H1 (cell line): ENCODE measurements around the gene POLD4. TPM values are rescaled to one million over a fixed set of nuclear protein-coding genes. Genes with fewer than 3 reads are reported as not detected.

Source experiments
- ASH2L ChIP-seq: fragments of 200-600, 300-600 bp; sonication (generic); IDR thresholded peaks from one replicate; pipeline ENCODE4 v1.7.1; 2017; ENCODE audit warnings: low read length
- CEBPB ChIP-seq: IDR thresholded peaks from 2 replicates; pipeline ENCODE4 v1.6.1; 2012; ENCODE audit warnings: low read depth, low read length
- CHD2 ChIP-seq: IDR thresholded peaks from 2 replicates; pipeline ENCODE4 v1.6.1; 2012; ENCODE audit warnings: low read length, improper control_type of control experiment
- HDAC6 ChIP-seq: IDR thresholded peaks from one replicate; pipeline ENCODE4 v1.7.1; 2012; ENCODE audit warnings: low read depth, mild to moderate bottlenecking, inconsistent platforms, low read length, moderate library complexity
- KDM4A ChIP-seq: IDR thresholded peaks from one replicate; pipeline ENCODE4 v1.7.1; 2012; ENCODE audit warnings: low read depth, mild to moderate bottlenecking, moderate library complexity, low read length, inconsistent platforms; ENCODE audit not compliant: severe bottlenecking
- NANOG ChIP-seq: IDR thresholded peaks from 2 replicates; pipeline ENCODE4 v1.6.1; 2011; ENCODE audit warnings: low read length, low read depth, mild to moderate bottlenecking, inconsistent platforms; ENCODE audit not compliant: insufficient read depth, poor library complexity, severe bottlenecking
- POLR2A ChIP-seq, 2 experiments: IDR thresholded peaks; 1 replicate in 1 of 2; 2 replicates in 1 of 2; pipeline ENCODE4 v1.6.1; 2011; ENCODE audit warnings: low read depth in 2 of 2, low read length in 2 of 2, mild to moderate bottlenecking in 2 of 2; ENCODE audit errors: control extremely low read depth in 1 of 2
- POLR2AphosphoS5 ChIP-seq: IDR thresholded peaks from 2 replicates; pipeline ENCODE4 v1.6.1; 2011; ENCODE audit warnings: low read depth, low read length
- POU5F1 ChIP-seq: IDR thresholded peaks from 2 replicates; pipeline ENCODE4 v1.6.1; 2011; ENCODE audit warnings: low read depth, mild to moderate bottlenecking, low read length, moderate library complexity
- RAD21 ChIP-seq, 2 experiments: IDR thresholded peaks in 1 of 2; conservative IDR thresholded peaks in 1 of 2; 2 replicates each; pipeline ENCODE4 v1.6.1; 2011; ENCODE audit warnings: low read depth in 2 of 2, low read length in 2 of 2, improper control_type of control experiment in 1 of 2, inconsistent platforms in 1 of 2, mild to moderate bottlenecking in 1 of 2, moderate library complexity in 1 of 2
- RXRA ChIP-seq: IDR thresholded peaks from 2 replicates; pipeline ENCODE4 v1.6.1; 2011; ENCODE audit warnings: low read depth, mild to moderate bottlenecking, low read length, moderate library complexity; ENCODE audit not compliant: insufficient read depth
- SAP30 ChIP-seq: fragments of 300-600 bp; sonication (generic); IDR thresholded peaks from 2 replicates; pipeline ENCODE4 v1.7.1; 2012; ENCODE audit warnings: low read length, moderate library complexity, mild to moderate bottlenecking, inconsistent platforms; ENCODE audit not compliant: insufficient read depth, insufficient replicate concordance
- SIN3A ChIP-seq, 2 experiments: IDR thresholded peaks in 1 of 2; conservative IDR thresholded peaks in 1 of 2; 2 replicates each; pipeline ENCODE4 v1.6.1; 2011 to 2012; ENCODE audit warnings: low read length in 2 of 2, improper control_type of control experiment in 1 of 2, low read depth in 1 of 2, mild to moderate bottlenecking in 1 of 2
- SIX5 ChIP-seq: IDR thresholded peaks from 2 replicates; pipeline ENCODE4 v1.6.1; 2011; ENCODE audit warnings: mild to moderate bottlenecking, low read depth, low read length
- SP4 ChIP-seq: IDR thresholded peaks from 2 replicates; pipeline ENCODE4 v1.6.1; 2012; ENCODE audit warnings: low read length, inconsistent platforms
- TAF1 ChIP-seq: IDR thresholded peaks from 2 replicates; pipeline ENCODE4 v1.6.1; 2011; ENCODE audit warnings: mild to moderate bottlenecking, low read depth, low read length
- TAF7 ChIP-seq: optimal IDR thresholded peaks from 2 replicates; pipeline ENCODE3; 2011; ENCODE audit warnings: low read depth, mild to moderate bottlenecking, inconsistent platforms, low read length, moderate library complexity, borderline replicate concordance
- TBP ChIP-seq: IDR thresholded peaks from 2 replicates; pipeline ENCODE4 v1.6.1; 2011; ENCODE audit warnings: low read depth, low read length, improper control_type of control experiment
- ZNF274 ChIP-seq: IDR thresholded peaks from 2 replicates; pipeline ENCODE4 v1.7.0; 2012; ENCODE audit warnings: low read length, borderline replicate concordance; ENCODE audit errors: extremely low read depth
- polyA plus RNA-seq, 7 experiments: library from polyadenylated mRNA; depleted of rRNA in 3 of 7; stranded (reverse) in 5 of 7; unstranded in 2 of 7; fragments of >200 nt in 5 of 7; fragments of 200-250 nt in 2 of 7; gene quantifications; 1 replicate in 5 of 7; 2 replicates in 1 of 7; 4 replicates in 1 of 7; pipeline versions ENCODE4 v1.2.1 to v1.2.3, GENCODE V29; 2011 to 2013; ENCODE audit warnings: missing spikeins in 2 of 7, mixed read lengths in 2 of 7
- total RNA-seq: library from RNA; stranded (reverse); fragmentation: NEBNext Ultra II Directional; extraction: Animal tissue kit (Norgen Biotek cat#: 25700); gene quantifications from 2 replicates; pipeline ENCODE4 v1.2.1, GENCODE V29; 2021
- TF ChIP-seq, protein P1 (sequence below): IDR thresholded peaks from 2 replicates; pipeline ENCODE4 v1.6.1; 2012; ENCODE audit warnings: inconsistent platforms
- TF ChIP-seq, protein P2 (sequence below): IDR thresholded peaks from 2 replicates; pipeline ENCODE4 v1.6.1; 2012; ENCODE audit warnings: inconsistent platforms
- TF ChIP-seq, protein P3 (sequence below): IDR thresholded peaks from 2 replicates; pipeline ENCODE4 v1.6.1; 2011; ENCODE audit warnings: low read depth, mild to moderate bottlenecking, low read length; ENCODE audit not compliant: insufficient read depth

POLD4 gene
- total and polyA plus RNA-seq, 2 of the 8 experiments (the other 6 are each of a cell fraction or from before 2014, with no cell fraction given): 21.2 to 46.7 TPM

DNA sequence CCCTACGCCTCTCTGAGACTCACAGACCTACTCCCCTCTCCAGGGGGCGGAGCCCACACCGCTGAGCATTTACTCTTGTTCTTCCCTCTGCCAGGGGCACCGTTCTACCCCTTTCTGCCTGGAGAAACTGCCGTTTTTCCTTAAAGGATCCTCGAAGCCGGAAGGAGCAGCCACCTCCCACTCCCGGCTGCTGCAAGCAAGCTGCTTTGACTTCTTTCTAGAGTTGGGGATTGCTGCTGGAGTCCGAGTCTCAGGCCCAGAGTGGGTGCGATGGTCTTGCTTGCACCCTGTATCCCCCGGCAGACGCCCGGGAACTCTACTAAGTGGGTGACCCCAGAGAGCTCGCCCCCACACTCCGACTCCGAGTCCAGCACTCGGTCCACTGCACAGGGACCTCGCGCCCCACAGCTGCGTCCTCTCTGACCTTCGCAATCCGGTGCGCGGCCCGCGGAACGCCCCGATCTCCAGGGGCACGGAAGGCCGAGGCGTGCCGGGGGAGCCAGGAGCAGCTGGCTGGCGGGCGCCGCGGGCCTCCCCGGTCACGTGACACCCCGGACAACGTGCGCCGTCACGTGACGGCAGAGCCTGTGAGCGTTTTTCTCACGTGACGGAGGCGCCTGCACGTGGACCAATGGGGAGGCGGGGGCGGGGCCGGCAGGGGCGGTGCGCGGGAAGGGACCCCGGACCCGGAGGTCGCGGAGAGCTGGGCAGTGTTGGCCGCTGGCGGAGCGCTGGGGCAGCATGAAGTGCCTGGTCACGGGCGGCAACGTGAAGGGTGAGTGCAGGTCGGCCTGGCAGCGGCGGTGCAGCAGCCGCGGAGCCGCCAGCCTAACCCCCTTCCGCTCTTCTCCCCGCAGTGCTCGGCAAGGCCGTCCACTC is 38.2 kb upstream of the POLD4 start, which contains the start of gene RAD9A (continued):
- TF ChIP-seq TAF7 (peak; percentile 67), NANOG (no peak), CHD2 (0 out of 2 replicates have a peak, but pooled peaks have one; percentile 18), ASH2L (peak; percentile 27), SAP30 (peak; percentile 21), POLR2A (IDR thresholded peaks at IDR 0.05; ENCODE audit: control extremely low read depth in 1 of 2, low read depth in 2 of 2, low read length in 2 of 2) (peak in 1 of 2 experiments; percentile 56; a peak in 2 of 3 replicates), POLR2AphosphoS5 (peak; percentile 61; the same call in 1 of the 2 replicates), RAD21 (IDR thresholded peaks at IDR 0.05 in 1 of 2, conservative IDR thresholded peaks at IDR 0.05 in 1 of 2; ENCODE audit: low read depth in 2 of 2, low read length in 2 of 2) (peak in 1 of 2 experiments; percentile 1; a peak in 1 of 4 replicates), ZNF274 (no peak), SIX5 (no peak), RXRA (no peak), SP4 (peak; percentile 99), POU5F1 (0 out of 2 replicates have a peak, but pooled peaks have one; percentile 52), HDAC6 (no peak), TBP (peak; percentile 59; the same call in 1 of the 2 replicates), TAF1 (peak; percentile 53), CEBPB (no peak), KDM4A (peak; percentile 65), SIN3A (conservative IDR thresholded peaks at IDR 0.05 in 1 of 2, IDR thresholded peaks at IDR 0.05 in 1 of 2; ENCODE audit: low read depth in 1 of 2, low read length in 2 of 2) (peak; percentile 90 to 94)
- TF ChIP-seq, protein P1, sequence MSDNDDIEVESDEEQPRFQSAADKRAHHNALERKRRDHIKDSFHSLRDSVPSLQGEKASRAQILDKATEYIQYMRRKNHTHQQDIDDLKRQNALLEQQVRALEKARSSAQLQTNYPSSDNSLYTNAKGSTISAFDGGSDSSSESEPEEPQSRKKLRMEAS: peak; percentile 99
- TF ChIP-seq, protein P2, sequence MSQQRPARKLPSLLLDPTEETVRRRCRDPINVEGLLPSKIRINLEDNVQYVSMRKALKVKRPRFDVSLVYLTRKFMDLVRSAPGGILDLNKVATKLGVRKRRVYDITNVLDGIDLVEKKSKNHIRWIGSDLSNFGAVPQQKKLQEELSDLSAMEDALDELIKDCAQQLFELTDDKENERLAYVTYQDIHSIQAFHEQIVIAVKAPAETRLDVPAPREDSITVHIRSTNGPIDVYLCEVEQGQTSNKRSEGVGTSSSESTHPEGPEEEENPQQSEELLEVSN: peak; percentile 98
- TF ChIP-seq, protein P3, sequence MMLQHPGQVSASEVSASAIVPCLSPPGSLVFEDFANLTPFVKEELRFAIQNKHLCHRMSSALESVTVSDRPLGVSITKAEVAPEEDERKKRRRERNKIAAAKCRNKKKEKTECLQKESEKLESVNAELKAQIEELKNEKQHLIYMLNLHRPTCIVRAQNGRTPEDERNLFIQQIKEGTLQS: peak; percentile 100
